Activated CD8-positive, alpha-beta T cell treated with anti-CD3 and anti-CD28 coated beads for 36 hours (primary cell): ENCODE data around the gene RBBP8. TPM values are rescaled to one million over a fixed set of nuclear protein-coding genes. Genes with fewer than 3 reads are reported as not detected.

Source experiments
- ATAC-seq: fragments of 200-7000 bp; cut with Tn5 transposase; one replicate; pipeline ENCODE4 v1.10.0; 2021; ENCODE audit warnings: mild to moderate bottlenecking, moderate library complexity
- CTCF ChIA-PET: fragments of 350-600 bp; sonication (Branson Sonifier 250); formaldehyde crosslinking; loops from one replicate; lab custom pipeline; 2021; ENCODE audit warnings: antibody characterized with exemption; lab: Charles Lee
- POLR2A ChIA-PET: fragments of 350-600 bp; sonication (Branson Sonifier 250); formaldehyde crosslinking; loops from one replicate; lab custom pipeline; 2021; ENCODE audit warnings: antibody characterized with exemption; lab: Charles Lee
- DNase-seq: peaks from one replicate; pipeline ENCODE4 v3.0.0-alpha.2; 2020
- H3K27ac Mint-ChIP-seq: one replicate; pipeline ENCODE4 v1.8.0; 2021; ENCODE audit warnings: mild to moderate bottlenecking, mixed read lengths
- H3K27me3 Mint-ChIP-seq: one replicate; pipeline ENCODE4 v1.8.0; 2021; ENCODE audit warnings: mixed read lengths
- H3K36me3 Mint-ChIP-seq: one replicate; pipeline ENCODE4 v1.8.0; 2021; ENCODE audit warnings: low read depth, mixed read lengths
- H3K4me1 Mint-ChIP-seq: one replicate; pipeline ENCODE4 v1.8.0; 2021; ENCODE audit warnings: low read depth, mixed read lengths
- H3K4me3 Mint-ChIP-seq: one replicate; pipeline ENCODE4 v1.8.0; 2021; ENCODE audit warnings: mild to moderate bottlenecking, moderate library complexity, mixed read lengths
- H3K9me3 Mint-ChIP-seq: one replicate; pipeline ENCODE4 v1.8.0; 2021; ENCODE audit warnings: mixed read lengths
- intact Hi-C: fragments of 100-400 bp; cut with micrococcal nuclease; formaldehyde crosslinking; loops from one replicate; pipeline ENCODE4 v1.10.0; 2022
- total RNA-seq, 2 experiments: library from RNA; stranded (reverse); gene quantifications; one replicate each; pipeline ENCODE4 v1.2.3, GENCODE V29; 2021
- TF ChIP-seq, protein P1 (sequence below): fragments of 200-600 bp; IDR thresholded peaks from one replicate; pipeline ENCODE4 v1.8.0; 2022; ENCODE audit warnings: antibody characterized with exemption, mild to moderate bottlenecking

The RBBP8 gene
- total RNA-seq, 2 experiments from 2014 or later, result 70.9 to 81.9 TPM

DNA sequence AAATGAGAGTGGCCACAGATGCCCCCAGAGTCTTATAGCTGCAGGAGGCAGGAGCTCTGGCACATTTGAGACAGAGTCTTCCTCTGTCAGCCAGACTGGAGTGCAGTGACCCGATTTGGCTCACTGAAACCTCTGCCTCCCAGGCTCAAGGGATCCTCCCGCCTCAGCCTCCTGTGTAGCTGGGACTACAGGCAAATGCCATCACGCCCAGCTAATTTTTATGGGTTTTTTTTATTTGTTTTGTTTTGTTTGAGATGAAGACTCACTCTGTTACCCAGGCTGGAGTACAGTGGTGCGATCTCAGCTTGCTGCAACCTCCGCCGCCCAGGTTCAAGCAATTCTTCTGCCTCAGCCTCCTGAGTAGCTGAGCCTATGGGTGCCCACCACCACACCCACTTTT lies 121.4 kb downstream of the RBBP8 start:
- CTCF ChIA-PET, result no interaction called here
- ATAC-seq, result no peak
- H3K27ac Mint-ChIP-seq, result no peak overlapping the region
- intact Hi-C loops, result no loop called here
- H3K9me3 Mint-ChIP-seq, result no peaks in the 10 kb centered on the region
- DNase-seq, result no peak
- TF ChIP-seq, protein P1, sequence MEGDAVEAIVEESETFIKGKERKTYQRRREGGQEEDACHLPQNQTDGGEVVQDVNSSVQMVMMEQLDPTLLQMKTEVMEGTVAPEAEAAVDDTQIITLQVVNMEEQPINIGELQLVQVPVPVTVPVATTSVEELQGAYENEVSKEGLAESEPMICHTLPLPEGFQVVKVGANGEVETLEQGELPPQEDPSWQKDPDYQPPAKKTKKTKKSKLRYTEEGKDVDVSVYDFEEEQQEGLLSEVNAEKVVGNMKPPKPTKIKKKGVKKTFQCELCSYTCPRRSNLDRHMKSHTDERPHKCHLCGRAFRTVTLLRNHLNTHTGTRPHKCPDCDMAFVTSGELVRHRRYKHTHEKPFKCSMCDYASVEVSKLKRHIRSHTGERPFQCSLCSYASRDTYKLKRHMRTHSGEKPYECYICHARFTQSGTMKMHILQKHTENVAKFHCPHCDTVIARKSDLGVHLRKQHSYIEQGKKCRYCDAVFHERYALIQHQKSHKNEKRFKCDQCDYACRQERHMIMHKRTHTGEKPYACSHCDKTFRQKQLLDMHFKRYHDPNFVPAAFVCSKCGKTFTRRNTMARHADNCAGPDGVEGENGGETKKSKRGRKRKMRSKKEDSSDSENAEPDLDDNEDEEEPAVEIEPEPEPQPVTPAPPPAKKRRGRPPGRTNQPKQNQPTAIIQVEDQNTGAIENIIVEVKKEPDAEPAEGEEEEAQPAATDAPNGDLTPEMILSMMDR, result no peak
- POLR2A ChIA-PET, result no interaction called here
- no peak overlapping the region for H3K4me3 Mint-ChIP-seq
- H3K36me3 Mint-ChIP-seq, result no peaks in the 10 kb centered on the region
- H3K27me3 Mint-ChIP-seq, result no peaks in the 10 kb centered on the region
- H3K4me1 Mint-ChIP-seq, result peaks cover 9% of the 10 kb centered on the region

DNA sequence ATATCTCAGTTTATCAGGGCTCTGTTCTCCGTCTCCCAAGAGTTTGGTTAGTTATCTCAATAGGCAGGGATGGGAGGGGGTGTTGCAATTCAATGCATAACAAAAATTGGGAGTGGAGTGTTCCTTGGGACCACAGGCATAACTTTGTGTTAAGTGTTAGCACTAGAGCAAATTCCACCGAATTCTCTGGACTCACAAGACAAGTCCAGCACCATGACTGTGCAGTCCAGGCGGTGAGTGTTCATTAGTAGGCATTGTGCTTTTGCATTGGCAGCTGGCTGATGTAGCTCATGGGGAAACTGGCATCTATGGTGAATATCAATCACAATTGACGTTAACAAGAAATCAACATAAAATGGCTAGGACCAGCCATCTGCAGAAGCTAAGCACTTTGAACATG lies 123.2 kb downstream of the RBBP8 start:
- CTCF ChIA-PET, result no interaction called here

DNA sequence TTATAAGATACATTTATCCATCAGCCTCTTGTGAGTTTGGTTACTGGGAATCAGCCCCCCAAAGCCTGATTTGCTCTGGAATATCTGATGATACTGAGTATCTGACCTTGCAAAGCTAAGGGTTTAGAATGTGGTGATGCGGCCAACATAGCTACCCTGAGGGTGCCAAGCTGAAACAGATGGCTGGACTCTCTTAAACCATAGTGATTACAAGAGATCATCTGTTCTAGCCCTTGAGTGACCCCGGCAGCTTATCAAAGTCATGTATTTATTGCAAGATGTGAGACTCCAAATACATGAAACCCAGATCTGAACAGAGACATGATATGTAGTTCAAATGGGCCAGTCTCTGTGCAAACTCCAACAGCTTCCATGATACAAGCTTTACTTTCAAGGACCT lies 124.0 kb downstream of the RBBP8 start:
- ATAC-seq, result no peak
- no peaks in the 10 kb centered on the region for H3K36me3 Mint-ChIP-seq
- no peaks in the 10 kb centered on the region for H3K27me3 Mint-ChIP-seq
- intact Hi-C loops, result no loop called here
- DNase-seq, result no peak
- ChIA-PET POLR2A (interaction anchor here (1.4 kb wide), 1 partner anchor 14 kb away, joined by 3 read pairs; no protein-coding TSS in a partner anchor), CTCF (interaction anchor here (1.6 kb wide), 1 partner anchor 9 kb away, joined by 5 read pairs; no protein-coding TSS in a partner anchor)
- no peak overlapping the region for H3K27ac Mint-ChIP-seq
- H3K4me1 Mint-ChIP-seq, result no peaks in the 10 kb centered on the region
- H3K4me3 Mint-ChIP-seq, result no peak overlapping the region
- TF ChIP-seq, protein P1, result no peak
- H3K9me3 Mint-ChIP-seq, result no peaks in the 10 kb centered on the region

More for the DNA sequence above, 123.2 kb downstream of the RBBP8 start:
- Mint-ChIP-seq H3K27ac (no peak overlapping the region), H3K27me3 (no peaks in the 10 kb centered on the region), H3K9me3 (no peaks in the 10 kb centered on the region), H3K4me1 (no peaks in the 10 kb centered on the region), H3K36me3 (no peaks in the 10 kb centered on the region), H3K4me3 (no peak overlapping the region)
- no peak for ATAC-seq
- POLR2A ChIA-PET, result no interaction called here
- intact Hi-C loops, result no loop called here
- no peak for DNase-seq
- TF ChIP-seq, protein P1, result no peak

DNA sequence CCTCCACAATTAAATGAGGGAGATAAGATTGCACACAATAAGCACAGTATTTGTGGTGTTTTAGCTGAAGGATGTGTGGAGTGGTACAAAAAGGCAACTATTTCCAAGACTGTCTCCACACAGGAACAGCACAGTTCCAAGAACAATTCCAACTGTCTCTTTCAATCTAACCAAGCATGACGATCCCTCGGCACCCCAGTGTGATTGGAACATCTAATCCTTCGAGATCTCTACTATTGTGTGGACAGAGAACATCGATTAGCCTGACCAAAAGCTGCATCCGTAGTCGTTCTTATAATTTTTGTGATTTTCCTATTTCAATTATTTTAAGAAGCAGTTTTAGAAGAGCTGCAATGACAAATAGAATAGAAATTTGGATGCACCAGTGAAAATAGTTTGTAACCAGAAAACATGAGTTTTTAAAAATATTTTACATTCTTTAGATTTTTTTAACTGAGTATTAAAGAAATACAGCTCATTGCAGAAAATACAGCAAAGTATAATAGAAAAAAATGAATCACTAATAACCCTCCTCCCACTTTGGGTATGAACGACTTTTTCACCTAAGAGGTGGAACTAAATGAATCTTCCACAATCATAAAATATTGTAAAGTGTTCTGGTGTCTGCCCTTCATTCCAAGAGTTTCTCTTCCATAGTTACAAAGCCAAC lies 125.8 kb downstream of the RBBP8 start:
- Mint-ChIP-seq H3K4me3 (no peak overlapping the region), H3K27me3 (no peaks in the 10 kb centered on the region), H3K36me3 (no peaks in the 10 kb centered on the region), H3K9me3 (peaks cover 5% of the 10 kb centered on the region), H3K27ac (no peak overlapping the region), H3K4me1 (no peaks in the 10 kb centered on the region)
- DNase-seq, result no peak
- ChIA-PET CTCF (no interaction called here), POLR2A (no interaction called here)
- TF ChIP-seq, protein P1, result no peak
- intact Hi-C loops, result no loop called here
- ATAC-seq, result no peak

DNA sequence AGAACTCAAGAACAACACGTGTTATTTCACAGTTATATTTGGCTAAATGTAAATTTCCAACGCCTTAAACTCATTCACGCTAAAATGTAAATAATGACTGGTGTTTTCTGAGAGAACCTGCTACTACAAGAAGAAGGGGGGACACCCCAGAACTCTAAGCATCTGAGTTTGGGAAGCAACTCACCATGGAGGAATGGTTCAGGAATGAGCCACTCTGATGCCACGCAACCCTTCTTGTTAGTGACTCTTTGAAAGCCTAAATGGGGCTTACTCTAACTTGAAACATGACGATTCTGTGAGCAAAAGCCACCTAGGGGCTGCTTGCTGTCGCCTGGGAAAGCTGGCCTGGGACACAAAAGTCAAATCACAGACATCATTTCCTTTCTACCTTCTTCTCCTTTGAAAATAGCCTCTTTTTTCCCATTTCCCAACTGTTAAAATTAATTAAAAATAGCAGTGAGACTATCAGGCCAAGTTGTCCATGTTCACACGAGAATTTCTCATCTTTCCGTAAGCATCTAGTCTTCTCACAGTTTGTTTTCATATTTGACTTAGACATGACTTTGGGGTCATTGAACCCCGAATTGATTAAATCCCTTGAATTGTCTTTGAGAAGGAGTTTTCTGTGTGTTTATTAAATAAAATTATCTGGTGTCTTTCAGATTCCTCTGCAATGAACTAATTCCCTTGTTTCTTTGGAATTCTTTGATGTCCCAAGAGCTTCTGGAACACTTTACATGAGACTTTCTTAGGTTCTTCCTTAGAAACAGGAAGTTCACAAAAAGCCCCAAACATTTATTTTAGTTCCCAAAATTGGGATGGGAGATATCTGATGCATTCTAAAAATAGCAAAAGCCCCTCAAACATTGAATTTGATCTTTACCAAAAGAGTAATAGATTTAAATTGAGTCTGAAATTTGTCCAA lies 126.7 kb downstream of the RBBP8 start:
- POLR2A ChIA-PET, result no interaction called here
- no peak for DNase-seq
- CTCF ChIA-PET, result interaction anchor here (0.8 kb wide), 1 partner anchor 563 kb away, joined by 3 read pairs; no protein-coding TSS in a partner anchor
- intact Hi-C loops, result no loop called here
- H3K36me3 Mint-ChIP-seq, result no peaks in the 10 kb centered on the region
- no peaks in the 10 kb centered on the region for H3K4me1 Mint-ChIP-seq
- H3K4me3 Mint-ChIP-seq, result no peak overlapping the region
- H3K9me3 Mint-ChIP-seq, result peaks cover 5% of the 10 kb centered on the region
- no peak for ATAC-seq
- no peaks in the 10 kb centered on the region for H3K27me3 Mint-ChIP-seq
- no peak overlapping the region for H3K27ac Mint-ChIP-seq
- TF ChIP-seq, protein P1, result no peak
